Nucleus accumbens (tissue), 56 donors: Measurements from ENCODE around the gene PPM1M.

Source experiments
- DNase-seq, 56 donors: peaks; one replicate each; lab custom pipeline; 2025; lab: John Stamatoyannopoulos, UW

Gene PPM1M

DNA sequence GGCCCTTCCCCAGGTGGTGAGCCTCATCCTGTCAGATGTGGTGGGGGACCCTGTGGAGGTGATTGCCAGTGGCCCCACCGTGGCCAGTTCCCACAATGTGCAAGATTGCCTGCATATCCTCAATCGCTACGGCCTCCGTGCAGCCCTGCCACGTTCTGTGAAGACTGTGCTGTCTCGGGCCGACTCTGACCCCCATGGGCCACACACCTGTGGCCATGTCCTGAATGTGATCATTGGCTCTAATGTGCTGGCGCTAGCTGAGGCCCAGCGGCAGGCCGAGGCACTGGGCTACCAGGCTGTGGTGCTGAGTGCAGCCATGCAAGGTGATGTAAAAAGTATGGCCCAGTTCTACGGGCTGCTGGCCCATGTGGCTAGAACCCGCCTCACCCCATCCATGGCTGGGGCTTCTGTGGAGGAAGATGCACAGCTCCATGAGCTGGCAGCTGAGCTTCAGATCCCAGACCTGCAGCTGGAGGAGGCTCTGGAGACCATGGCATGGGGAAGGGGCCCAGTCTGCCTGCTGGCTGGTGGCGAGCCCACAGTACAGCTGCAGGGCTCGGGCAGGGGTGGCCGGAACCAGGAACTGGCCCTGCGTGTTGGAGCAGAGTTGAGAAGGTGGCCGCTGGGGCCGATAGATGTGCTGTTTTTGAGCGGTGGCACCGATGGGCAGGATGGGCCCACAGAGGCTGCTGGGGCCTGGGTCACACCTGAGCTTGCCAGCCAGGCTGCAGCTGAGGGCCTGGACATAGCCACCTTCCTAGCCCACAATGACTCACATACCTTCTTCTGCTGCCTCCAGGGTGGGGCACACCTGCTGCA lies 46.9 kb downstream of the PPM1M start:
- DNase-seq = no peak

DNA sequence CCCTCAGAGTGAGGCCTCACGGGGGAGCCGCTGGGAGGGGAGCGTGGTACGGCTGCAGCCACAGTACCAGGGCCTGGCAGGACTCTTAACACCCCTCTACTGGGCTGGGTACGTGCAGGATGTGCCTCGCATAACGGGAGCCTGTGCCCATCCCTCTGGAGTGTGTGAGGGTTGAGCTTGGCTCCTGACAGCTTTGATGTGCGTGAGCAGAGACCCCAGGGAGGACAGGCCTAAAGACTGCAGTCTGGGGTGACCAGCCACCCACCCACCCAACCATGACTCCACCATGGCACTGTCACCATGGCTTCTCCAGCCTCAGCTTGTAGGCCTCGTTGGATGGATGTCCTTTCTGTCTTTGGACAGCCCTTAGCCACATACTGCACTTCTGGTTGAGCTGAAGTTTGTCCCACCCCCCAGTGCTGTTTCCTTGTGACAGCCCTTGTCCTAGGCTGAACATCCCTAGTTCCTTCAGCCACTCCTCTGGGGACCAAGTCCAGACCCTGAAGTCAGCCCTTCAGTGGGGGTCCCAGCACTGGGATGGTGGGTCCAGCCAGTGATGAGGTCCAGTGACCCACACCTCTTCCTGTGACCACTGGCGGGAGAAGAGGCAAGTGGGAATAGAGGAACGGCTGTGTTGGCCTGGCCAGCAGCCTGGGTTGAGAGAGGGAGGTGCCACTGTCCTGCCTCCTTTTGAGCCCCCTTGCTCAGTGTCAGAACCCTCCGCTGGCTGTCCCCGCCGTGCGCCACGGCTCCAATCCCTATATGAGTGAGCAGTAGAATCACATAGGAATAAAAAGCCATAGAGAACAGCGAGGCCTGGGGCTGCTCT lies 48.1 kb downstream of the PPM1M start:
- no peak for DNase-seq

- DNase-seq = no peak
Measured at GRCh38 chr3:52294320-52295150, 49.0 kb downstream of the PPM1M start.

DNA sequence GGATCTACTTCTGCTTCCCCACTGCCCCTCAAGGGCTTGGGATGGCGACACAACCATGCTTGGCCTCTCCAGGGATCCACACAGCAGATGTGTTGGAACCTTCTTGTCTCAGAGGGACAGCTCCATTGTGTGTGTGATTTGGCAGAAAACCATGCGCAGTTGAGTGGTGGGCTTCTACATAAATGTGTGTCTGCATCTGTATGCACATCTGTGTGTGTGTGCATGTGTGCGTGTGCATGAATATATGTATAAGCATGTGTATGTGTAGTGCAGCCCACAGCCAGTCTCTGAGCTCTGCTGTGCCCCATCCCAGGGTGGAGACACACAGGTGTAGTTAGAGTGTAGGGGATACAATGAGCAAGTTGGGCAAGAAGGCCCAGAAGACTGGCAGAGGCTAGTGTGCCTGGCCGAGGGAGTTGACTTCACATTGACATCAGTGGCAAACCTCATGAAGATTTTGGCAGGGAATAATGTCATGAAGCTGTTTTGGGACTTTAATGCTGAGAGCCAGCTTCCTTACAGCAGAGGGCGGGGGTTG lies 50.2 kb downstream of the PPM1M start:
- no peak for DNase-seq

DNA sequence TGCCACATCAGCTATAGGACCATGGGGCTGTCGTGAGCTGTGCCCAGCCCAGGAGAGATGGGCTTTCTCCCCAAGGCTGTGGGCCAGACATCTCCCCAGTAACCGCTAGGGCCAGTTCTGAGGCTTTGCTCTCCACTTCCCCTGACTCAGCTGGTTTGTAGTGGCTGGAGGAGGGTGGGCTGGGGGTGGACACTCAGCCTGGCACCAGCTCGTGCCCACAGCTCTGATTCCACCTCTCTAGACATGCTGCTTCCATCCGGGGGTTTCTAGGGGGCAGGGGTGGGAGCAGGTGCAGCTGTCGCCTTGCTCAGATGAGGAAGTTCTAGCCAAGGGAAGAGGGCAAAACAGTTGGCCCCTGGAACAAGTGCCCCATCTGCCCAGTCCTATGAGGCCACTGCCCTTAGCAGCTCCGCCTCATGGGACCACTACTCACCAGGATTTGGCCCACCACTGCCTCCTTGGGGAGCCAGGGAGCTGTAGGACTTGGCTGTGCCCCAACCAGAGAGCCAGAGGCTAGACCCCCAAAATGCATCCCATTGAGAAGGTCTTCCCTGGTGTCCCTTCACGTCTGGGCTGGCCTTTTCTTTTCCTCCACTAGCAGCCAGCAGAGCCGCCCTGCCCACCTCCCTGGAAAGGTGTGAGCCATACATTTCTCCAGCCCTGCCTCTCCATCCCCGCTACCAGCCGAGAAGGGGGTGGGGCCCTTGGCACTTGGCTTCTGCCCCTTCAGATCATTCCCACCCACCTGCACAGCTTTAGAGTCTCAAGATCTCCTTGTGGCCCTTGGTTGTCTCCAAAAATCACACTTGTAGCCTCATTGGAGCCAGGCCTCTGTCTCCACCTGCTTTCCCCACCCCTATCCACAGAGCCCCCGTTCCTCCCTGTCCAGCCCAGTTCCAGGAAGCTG lies 51.9 kb downstream of the PPM1M start:
- DNase-seq = no peak

GRCh38 chr3:52298149-52299098 lies 52.9 kb downstream of the PPM1M start:
- peak in 1 of 56 donors; percentile 11 for DNase-seq

GRCh38 chr3:52299247-52299878 lies 53.8 kb downstream of the PPM1M start:
- DNase-seq = no peak
